Right ventricle myocardium superior (tissue), 1 donor: ENCODE results near the gene SETD6. TPM values are rescaled to one million over a fixed set of nuclear protein-coding genes. Genes with fewer than 3 reads are reported as not detected.

ENCODE experiments used
- ATAC-seq: fragments of 200-7000 bp; cut with Tn5 transposase; one replicate; pipeline ENCODE4 v1.9.1; 2020; ENCODE audit warnings: mild to moderate bottlenecking; ENCODE audit not compliant: poor library complexity
- DNase-seq: peaks from one replicate; pipeline ENCODE4 v3.0.0-alpha.2; 2020
- intact Hi-C: fragments of 100-400 bp; cut with DNase I; formaldehyde crosslinking; loops from one replicate; pipeline ENCODE4 v1.11.2; 2022
- long read RNA-seq: library from polyadenylated mRNA; unstranded; transcript quantifications from one replicate; pipeline ENCODE4 v2.0.0, GENCODE V29; 2021
- total RNA-seq: library from RNA; stranded (reverse); fragmentation: NEBNext Ultra II Directional; extraction: Animal tissue kit (Norgen Biotek cat#: 25700); gene quantifications from one replicate; pipeline ENCODE4 v1.2.1, GENCODE V29; 2021
- donor health status: DM: no; HTN: yes; CAD: no; lungs with severe emphysema.

The SETD6 gene
- total RNA-seq: 14.4 TPM
- long read RNA-seq, transcript SETD6-201 (8 exons, 1,553 nt): major isoform, 5 of 10 reads
- long read RNA-seq, partial matches to known transcripts: 1 of 10 reads
- long read RNA-seq, other reads (novel, unspliced or antisense): 2 of 10 reads

- ATAC-seq: peak; percentile 95
- intact Hi-C loops: loop anchor here (10.0 kb wide), 1 partner anchor 120 kb away; no protein-coding TSS in a partner anchor
These were observed at the start of gene SETD6 for GRCh38 chr16:58515125-58515870. Gene SETD6, plus strand, starts transcription at chr16:58515517. Its CDS starts 21 bp downstream, at chr16:58515538.

GRCh38 chr16:58465817-58466216, 49.5 kb upstream of the SETD6 start:
- DNase-seq: no peak
- intact Hi-C loops: no loop called here
- no peak for ATAC-seq

More at GRCh38 chr16:58515125-58515870, at the start of gene SETD6:
- peak; percentile 93 for DNase-seq

- DNase-seq (no peak), ATAC-seq (no peak)
- intact Hi-C loops: no loop called here
These were observed 48.9 kb upstream of the SETD6 start for GRCh38 chr16:58466396-58466795.

GRCh38 chr16:58467905-58468304, 47.4 kb upstream of the SETD6 start:
- intact Hi-C loops: no loop called here
- DNase-seq (no peak), ATAC-seq (no peak)

GRCh38 chr16:58471209-58471975, 43.9 kb upstream of the SETD6 start:
- intact Hi-C loops: no loop called here
- DNase-seq (no peak), ATAC-seq (peak; percentile 40)

GRCh38 chr16:58472266-58472665, 43.1 kb upstream of the SETD6 start:
- ATAC-seq (no peak), DNase-seq (no peak)
- intact Hi-C loops: no loop called here

- no peak for DNase-seq
- no peak for ATAC-seq
- intact Hi-C loops: no loop called here
These were observed 42.5 kb upstream of the SETD6 start for GRCh38 chr16:58472827-58473226.

GRCh38 chr16:58474296-58474695, 41.0 kb upstream of the SETD6 start:
- DNase-seq (no peak), ATAC-seq (no peak)
- intact Hi-C loops: no loop called here

- ATAC-seq (no peak), DNase-seq (no peak)
- intact Hi-C loops: no loop called here
These were observed 40.2 kb upstream of the SETD6 start for GRCh38 chr16:58475091-58475619.

- intact Hi-C loops: no loop called here
- ATAC-seq: no peak
- no peak for DNase-seq
These were observed 38.5 kb upstream of the SETD6 start for GRCh38 chr16:58476791-58477190.

GRCh38 chr16:58478427-58478826, 36.9 kb upstream of the SETD6 start:
- DNase-seq: no peak
- intact Hi-C loops: no loop called here
- no peak for ATAC-seq

- no peak for ATAC-seq
- intact Hi-C loops: loop anchor here (10.0 kb wide), 1 partner anchor 67 kb away; no protein-coding TSS in a partner anchor
- DNase-seq: no peak
These were observed 34.0 kb upstream of the SETD6 start for GRCh38 chr16:58481226-58481869.

- intact Hi-C loops: loop anchor here (10.0 kb wide), 1 partner anchor 67 kb away; no protein-coding TSS in a partner anchor
- DNase-seq (no peak), ATAC-seq (no peak)
These were observed 33.4 kb upstream of the SETD6 start for GRCh38 chr16:58481931-58482330.

- DNase-seq (no peak), ATAC-seq (peak; percentile 58)
- intact Hi-C loops: loop anchor here (10.0 kb wide), 1 partner anchor 71 kb away; no protein-coding TSS in a partner anchor
These were observed 30.0 kb upstream of the SETD6 start for GRCh38 chr16:58485184-58485887.

- intact Hi-C loops: loop anchor here (2.0 to 10.0 kb wide), 3 partner anchors 73 to 149 kb away; no protein-coding TSS in a partner anchor
- ATAC-seq (peak; percentile 84), DNase-seq (peak; percentile 92)
These were observed 27.6 kb upstream of the SETD6 start for GRCh38 chr16:58487566-58488351.

- no peak for DNase-seq
- ATAC-seq: no peak
- intact Hi-C loops: loop anchor here (2.0 to 10.0 kb wide), 2 partner anchors 74 to 144 kb away; no protein-coding TSS in a partner anchor
These were observed 26.8 kb upstream of the SETD6 start for GRCh38 chr16:58488531-58488930.

- intact Hi-C loops: no loop called here
- ATAC-seq (no peak), DNase-seq (no peak)
These were observed 25.3 kb upstream of the SETD6 start for GRCh38 chr16:58490065-58490464.
